Activated CD4-positive, alpha-beta T cell treated with anti-CD3 and anti-CD28 coated beads for 48 hours (primary cell): ENCODE measurements around the gene HIPK2.

ENCODE experiments used
- DNase-seq: peaks from one replicate; pipeline ENCODE4 v3.0.0-alpha.2; 2020

HIPK2 gene

GRCh38 chr7:139580435-139580834 is 197.4 kb downstream of the HIPK2 start:
- DNase-seq, result no peak

- no peak for DNase-seq
Observed at GRCh38 chr7:139576179-139576973, 201.4 kb downstream of the HIPK2 start.

GRCh38 chr7:139575338-139575680 is 202.5 kb downstream of the HIPK2 start:
- DNase-seq, result no peak

- DNase-seq, result no peak
Observed at GRCh38 chr7:139574618-139575337, 203.0 kb downstream of the HIPK2 start.

- no peak for DNase-seq
Observed at GRCh38 chr7:139573871-139574270, 203.9 kb downstream of the HIPK2 start.

- no peak for DNase-seq
Observed at GRCh38 chr7:139572704-139573385, 205.0 kb downstream of the HIPK2 start.

- DNase-seq, result no peak
Observed at GRCh38 chr7:139572071-139572470, 205.7 kb downstream of the HIPK2 start.

- no peak for DNase-seq
Observed at GRCh38 chr7:139571651-139572050, 206.1 kb downstream of the HIPK2 start.

GRCh38 chr7:139571190-139571589 is 206.6 kb downstream of the HIPK2 start:
- no peak for DNase-seq

- no peak for DNase-seq
Observed at GRCh38 chr7:139570626-139571025, 207.2 kb downstream of the HIPK2 start.

- no peak for DNase-seq
Observed at GRCh38 chr7:139570119-139570518, 207.7 kb downstream of the HIPK2 start.

- DNase-seq, result no peak
Observed at GRCh38 chr7:139568813-139569490, 208.8 kb downstream of the HIPK2 start.

GRCh38 chr7:139568346-139568675 is 209.5 kb downstream of the HIPK2 start:
- DNase-seq, result no peak

GRCh38 chr7:139567647-139568345 is 210.0 kb downstream of the HIPK2 start:
- DNase-seq, result no peak

GRCh38 chr7:139566736-139567646 is 210.8 kb downstream of the HIPK2 start:
- no peak for DNase-seq

GRCh38 chr7:139566075-139566474 is 211.7 kb downstream of the HIPK2 start:
- no peak for DNase-seq

- no peak for DNase-seq
Observed at GRCh38 chr7:139563856-139564255, 213.9 kb downstream of the HIPK2 start.

GRCh38 chr7:139562961-139563565 is 214.7 kb downstream of the HIPK2 start:
- no peak for DNase-seq

GRCh38 chr7:139562491-139562890 is 215.3 kb downstream of the HIPK2 start:
- DNase-seq, result no peak

- no peak for DNase-seq
Observed at GRCh38 chr7:139560678-139561077, 217.1 kb downstream of the HIPK2 start.

- no peak for DNase-seq
Observed at GRCh38 chr7:139560199-139560598, 217.6 kb downstream of the HIPK2 start.
